Stimulated activated CD4-positive, alpha-beta T cell treated with anti-CD3 and anti-CD28 coated beads, Interleukin-1b, Interleukin-23, amount 100 ng/mL, for 4 hours (primary cell): ENCODE data around the gene SVEP1.
"Not testable (repeated sequence)": the region's sequence is repeated elsewhere in the genome, so short reads cannot be mapped to it uniquely, and the experiment has no call there.

ENCODE experiments used
- DNase-seq, 2 donors: peaks; one replicate each; pipeline ENCODE4 v3.0.0-alpha.2; 2020; ENCODE audit warnings: low read depth in 2 of 2

SVEP1 gene

DNA sequence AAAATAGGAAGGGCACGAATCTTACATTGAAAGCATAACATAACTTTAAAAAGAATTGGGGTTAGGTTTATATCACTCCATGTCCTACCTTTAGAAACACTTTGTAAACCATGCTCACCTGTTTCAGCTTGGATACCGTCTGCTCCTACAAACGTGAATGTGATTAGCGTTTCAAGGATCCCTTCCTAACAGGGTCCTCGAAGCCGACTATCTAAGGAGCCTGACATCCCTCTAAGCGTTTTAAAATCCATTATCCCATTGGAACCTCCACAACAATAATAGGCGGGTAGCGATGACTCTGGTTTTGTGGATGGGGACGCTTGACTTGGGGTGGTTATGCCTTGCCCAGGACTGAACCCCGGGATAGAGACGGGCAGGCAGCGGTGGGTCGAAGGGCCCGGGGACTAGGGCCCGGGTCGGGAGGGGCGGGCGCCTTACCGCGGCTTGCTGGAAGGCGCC lies 937 bp downstream of the SVEP1 start:
- no peak for DNase-seq

DNA sequence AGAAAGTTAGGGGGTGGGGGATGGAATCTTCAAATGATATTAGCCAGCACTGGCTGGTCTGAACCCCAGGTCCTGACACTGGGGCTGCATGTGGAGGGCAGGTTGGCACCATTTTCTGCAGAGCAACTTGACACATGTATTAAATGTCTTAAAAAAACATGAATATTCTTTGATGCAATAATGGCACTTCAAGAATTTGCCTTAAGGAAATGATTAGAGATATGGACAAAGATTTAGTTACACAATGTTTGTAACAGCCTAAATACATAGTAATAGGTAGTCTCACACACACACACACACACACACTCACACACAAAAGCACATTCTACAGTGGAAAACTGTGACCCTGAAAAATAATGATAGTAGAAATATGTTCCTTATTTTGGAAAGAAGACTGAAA lies 3.6 kb downstream of the SVEP1 start:
- DNase-seq = no peak

DNA sequence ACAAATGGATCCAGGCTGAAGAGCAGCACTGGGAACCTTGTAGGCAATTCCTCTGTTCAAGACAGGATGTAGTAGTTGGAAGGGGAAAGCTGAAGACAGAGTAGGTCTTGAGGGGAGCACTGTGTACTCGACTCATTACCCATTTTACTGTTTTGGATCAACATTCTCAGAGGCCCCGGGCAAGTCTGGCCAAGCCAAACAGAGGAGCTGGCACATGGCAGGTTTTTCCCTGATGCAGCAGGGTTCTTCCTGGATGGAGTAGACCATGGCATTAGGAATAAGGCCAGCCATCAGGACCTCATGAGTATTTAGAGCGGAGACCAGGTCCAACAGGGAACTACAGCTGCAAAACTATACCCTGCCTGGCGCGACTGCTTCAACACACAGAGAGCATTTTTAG lies 4.4 kb downstream of the SVEP1 start:
- no peak for DNase-seq

DNA sequence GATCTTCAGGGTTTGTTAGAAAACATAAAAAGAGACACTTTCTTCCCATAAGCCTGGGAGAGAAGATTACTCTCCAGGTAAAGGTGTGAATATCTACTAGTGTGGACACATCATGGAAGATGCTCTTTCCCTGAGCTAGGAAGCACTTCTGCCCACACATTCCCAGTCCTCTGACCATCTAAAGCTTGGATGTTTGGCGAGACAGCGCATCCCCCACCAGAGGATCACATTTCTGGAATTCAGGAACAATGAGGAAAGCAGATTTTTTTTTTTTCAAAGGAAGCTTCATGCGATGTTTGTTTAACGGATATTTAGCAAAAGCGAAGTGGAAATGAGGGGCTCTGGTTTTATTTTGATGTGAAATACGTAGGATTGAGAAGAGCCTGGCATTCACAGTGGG lies 6.2 kb downstream of the SVEP1 start:
- DNase-seq = no peak

DNA sequence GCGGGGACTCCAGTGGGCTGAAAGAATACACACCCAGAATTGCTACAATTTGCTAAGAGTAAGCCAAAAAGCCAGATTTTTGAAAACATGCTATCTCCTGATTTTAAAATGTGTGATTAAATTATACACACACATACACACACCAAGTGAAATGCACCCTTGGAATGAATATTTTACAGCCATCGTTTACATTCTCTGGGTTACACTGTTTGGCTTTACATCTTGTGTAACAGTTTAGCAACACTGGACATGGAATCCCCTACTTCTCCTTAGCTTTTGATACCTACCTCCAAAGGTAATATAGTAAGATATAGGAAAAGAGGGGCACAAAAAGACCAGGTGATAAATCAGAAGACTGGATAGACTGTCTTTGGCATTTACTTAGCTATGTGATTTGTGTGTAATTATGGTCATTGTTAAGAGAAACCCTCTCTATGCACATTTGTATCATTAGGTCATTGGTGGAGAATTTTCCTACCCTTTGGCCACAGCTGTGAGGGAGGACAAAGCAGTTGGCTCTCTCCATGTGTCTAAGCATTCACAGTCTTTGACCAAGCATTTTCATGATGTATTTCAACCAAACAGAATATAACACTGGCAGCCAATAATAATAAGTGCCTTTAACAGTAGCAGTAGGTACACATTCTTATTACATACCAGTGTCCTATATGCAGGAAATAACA lies 7.6 kb downstream of the SVEP1 start:
- DNase-seq = no peak

DNA sequence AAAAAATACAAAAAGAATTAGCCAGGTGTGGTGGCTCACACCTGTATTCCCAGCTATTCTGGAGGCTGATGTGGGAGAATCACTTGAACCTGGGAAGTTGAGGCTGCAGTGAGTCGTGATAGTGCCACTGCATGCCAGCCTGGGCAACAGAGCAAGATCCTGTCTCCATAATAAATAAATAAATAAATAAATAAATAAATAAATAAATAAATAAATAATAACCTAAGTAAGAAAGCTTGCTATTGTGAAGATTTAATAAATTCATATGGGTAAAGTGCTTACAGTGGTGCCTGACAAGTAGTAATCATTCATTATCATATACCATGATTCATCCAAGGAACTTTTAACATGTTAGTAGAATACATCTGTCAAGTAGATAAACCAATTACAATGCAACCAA lies 13.4 kb downstream of the SVEP1 start:
- DNase-seq = no peak

DNA sequence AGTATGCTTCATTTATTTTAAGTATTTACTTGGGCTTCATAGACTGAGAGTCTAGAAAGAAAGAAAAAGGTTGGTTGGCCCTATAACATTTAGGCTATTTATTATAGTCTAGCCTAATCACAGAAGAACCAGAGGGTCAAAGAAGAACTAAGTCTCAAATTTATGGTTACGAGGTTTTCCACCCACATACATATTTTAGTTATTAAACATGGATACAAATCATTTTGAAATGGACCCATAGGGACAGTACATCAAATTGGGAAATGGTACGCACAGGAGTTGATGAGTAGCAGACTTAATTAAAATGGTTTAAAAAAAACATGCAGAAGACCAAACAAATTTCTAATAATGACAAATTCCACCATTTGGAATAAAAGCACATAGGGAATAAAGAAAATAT lies 17.7 kb downstream of the SVEP1 start:
- DNase-seq = no peak

DNA sequence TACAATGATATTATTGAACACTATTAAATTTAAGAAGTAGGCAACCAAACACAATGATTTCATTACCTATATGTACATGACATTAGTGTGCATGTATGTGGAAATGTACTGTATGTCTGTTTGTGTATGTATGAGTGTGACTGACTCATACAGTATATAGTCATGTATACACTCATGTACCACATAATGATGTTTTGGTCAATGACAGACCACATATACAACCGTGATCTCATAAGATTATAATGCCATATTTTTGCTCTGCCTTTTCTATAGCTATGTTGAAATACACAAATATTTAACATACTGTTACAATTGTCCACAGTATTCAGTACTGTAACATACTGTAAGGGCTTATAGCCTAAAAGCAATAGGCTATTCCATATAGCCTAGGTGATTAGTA lies 19.7 kb downstream of the SVEP1 start:
- DNase-seq = no peak

DNA sequence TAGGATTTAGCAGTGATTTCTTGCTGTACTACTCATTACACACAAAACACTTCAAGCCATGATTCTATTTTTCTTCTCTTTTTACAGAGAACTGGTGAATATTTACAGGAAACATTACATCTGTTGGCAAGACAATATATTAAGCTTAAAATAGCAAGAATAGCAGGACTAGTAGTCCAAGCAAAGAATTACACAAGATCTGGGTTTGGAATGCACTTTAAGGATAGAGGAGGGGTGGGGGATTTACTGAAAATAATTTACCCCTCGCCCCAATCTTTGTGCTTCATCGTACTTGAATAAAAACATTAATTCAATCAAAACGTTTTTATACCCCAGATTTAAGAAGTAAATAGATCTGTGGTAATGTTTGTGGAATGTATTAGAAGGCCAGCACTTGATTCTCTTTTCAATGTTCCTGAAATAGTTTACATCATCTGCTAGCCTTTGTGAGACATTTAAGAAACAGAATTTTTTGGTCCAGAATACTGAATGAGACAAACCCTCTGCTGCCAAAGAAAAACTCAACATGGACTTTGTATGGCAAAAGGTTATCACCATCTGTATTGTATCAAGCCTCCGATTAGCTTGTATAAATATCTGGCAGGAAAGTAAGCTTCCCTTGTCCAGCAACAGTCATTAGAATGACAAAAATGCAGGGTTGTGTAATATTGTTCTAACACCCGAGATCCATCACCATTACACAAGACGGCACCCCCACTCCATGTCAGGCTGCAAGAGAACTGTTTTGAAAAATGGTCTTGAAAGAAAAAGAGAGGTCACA lies 23.8 kb downstream of the SVEP1 start:
- DNase-seq = no peak

DNA sequence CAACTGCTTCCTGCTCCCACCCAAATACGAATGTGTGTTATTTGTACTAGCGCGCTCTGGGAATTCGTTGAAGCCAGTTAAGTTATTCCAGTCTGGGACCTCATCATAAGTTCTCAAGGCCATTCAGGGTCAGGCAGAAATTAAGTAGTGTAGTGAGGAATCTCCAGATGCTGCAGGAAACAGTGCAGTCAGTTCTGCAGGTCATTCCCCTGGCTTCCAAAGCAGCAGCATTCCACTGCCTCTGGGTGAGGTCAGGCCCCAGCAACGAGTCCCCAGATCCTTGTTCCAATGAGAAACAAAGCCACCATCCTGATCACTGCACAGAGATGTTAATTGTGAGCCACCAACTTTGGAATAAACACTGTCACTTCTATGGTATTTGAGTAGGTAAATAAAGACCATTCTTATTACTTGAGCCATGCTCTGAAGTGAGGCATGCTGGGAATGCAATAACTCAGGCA lies 33.1 kb downstream of the SVEP1 start:
- DNase-seq = no peak

DNA sequence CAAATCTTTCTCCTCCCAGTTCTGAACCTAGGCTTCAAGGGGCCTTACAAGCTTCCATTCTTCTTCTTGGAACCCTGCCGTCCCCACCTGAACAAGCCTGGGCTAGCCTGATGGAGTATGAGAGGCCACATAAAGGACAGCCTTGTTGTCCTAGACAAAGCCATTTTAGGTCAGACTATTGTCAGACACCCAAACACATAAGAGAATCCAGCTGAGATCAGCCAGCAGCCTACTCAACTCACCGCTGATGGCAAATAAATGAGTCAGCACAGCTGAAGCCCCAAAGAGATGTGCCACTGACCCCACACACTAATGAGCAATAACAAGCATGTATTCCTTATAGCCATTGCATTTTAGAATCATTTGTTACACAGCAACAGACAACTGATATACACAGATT lies 33.8 kb downstream of the SVEP1 start:
- DNase-seq = no peak

DNA sequence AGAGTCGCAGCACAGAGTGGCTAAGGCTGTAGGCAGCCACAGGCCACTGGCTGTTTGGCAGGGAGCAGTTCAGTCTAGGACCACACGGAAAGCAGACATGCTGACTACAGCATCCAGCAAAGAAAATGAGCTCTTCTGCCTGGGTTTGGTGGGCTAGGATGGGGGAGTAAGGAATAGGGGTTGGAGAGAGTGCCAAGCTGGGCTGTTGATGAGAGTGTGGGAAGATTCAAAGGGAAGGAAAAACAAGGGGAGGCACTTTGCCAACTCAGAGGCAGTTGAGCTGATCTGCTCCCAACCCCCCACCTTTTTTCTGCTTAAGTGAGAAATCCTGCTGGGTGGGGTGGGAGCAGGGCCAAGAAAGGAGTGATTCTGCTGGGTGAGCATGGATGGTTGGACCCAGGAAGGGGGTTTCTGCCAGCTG lies 35.9 kb downstream of the SVEP1 start:
- no peak for DNase-seq

DNA sequence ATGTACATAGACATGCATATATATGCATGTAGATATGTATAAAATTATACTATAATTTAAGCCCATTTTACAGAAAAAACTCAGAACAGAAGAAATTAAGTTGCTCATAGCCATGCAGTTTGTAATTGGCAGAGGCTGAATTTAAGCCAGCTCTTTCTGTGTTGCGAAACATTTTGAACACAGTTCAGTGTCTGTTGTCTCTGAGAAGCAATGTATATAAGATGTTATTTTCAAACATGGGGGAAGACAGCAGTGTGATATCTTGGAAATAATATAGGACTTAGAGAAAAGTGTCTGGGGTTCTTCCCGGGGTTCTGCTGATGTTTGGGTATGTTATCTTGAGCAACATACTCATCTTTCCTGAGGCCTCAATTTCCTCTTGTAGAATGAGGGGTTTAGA lies 37.6 kb downstream of the SVEP1 start:
- DNase-seq = no peak

DNA sequence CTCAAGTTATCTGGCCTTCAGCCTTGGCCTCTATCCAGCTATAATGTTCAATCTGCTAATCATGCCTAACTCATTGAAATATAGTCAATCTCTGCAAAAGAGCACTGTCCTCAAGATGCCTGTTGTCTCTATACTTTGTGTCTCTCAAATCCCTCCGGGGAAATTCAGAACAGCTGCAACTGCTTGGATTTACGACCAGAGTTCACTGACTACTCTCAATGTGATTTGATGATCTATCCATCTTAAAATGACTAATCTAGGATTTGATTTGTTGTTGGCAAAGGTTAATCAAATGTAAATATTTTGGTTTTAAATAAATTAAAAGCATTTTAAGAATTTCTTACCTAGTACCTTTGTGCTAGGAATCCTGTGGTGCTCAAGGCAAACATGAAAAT lies 40.9 kb downstream of the SVEP1 start:
- no peak for DNase-seq

DNA sequence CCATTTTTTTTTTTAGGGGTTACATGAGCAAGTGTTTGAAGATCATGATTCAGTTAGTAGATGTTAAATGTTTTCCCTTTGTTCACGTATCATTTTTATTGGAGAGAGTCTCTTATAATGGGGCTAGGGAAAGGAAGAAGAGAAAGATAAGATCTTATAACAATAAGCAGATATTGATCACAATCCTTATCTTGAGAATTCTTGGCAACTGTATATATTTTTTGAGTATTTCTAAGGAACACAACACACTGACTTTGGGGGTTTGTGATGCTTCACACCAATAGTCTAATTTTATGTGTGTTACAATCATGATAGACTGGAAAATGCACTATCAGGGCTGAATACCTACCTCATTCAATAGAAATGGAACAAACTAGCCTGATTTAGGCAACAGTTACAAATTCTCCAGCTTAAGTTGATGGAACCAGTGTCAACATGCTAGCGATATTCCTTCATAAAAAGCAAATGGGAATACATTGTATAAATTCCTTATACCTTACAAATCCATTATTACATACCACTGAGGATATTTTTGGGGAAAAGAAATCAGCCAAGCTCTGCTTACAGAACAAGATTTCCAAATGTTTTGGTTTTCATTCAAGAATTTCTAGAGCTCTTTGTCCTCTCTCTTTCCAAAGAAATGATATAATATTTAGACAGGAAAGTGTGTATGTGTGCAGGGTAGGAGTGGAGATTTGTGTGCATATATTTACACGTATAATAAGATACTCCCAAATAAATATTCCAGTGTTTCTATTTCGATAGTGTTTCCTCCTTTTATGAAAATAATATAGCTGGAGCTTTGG lies 41.5 kb downstream of the SVEP1 start:
- DNase-seq = no peak

DNA sequence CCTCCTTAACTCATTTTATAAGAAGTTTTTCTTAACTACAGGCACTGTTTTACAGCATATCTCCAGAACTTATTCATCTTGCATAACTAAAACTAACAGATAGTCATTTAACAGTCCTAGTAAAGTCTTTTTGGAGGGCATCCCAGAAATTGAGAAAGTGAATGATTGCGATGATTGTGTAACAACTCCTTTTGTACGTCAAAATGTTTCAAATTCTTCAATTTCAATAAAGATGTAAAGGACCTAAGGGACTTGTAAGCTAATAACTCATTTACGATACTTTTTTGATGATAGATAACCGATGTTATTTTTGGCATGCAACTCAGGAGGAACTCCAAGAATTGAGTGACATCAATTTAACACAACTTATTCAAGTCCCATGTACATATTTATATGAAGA lies 42.7 kb downstream of the SVEP1 start:
- DNase-seq = no peak

DNA sequence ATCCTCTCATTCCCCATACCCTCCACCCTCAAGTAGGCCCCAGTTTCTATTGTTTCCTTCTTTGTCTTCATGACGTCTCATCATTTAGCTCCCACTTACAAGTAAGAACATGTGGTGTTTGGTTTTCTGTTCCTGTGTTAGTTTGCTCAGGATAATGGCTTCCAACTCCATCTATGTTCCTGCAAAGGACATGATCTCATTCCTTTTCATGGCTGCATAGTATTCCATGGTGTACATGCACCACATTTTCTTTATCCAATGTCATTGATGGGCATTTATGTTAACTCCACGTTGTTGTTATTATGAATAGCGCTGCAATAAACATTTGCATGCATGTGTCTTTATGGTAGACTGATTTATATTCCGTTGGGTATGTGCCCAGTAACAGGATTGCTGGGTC lies 45.4 kb downstream of the SVEP1 start:
- DNase-seq = not testable (repeated sequence)

DNA sequence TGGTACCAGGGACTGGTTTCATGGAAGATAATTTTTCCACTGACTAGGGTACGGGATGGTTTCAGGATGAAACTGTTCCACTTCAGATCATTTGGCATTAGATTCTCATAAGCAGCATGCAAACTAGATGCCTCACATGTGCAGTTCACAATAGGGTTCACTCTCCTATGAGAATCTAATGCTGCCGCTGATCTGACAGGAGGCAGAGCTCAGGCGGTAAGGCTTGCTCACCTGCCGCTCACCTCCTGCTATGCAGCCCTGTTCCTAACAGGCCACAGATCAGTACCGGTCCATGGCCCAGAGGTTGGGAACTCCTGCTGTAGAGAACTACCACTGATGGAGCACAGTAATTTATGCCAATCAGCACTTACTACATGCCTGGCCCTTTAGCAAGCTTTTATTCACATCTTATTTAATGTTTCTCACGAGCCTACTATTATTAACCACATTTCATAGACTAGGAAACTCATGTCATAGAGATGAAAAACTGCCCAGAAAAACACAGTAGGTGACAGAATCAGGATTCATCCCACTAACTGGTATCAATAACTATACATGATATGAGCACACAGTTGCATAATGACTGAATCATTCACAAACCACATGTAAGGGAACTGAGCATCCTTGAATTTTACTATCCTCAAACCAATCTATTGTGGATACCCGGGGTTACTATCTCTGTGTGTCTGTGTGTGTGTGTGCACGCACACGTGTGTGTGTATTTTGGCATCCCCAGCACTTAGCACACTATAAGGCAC lies 46.5 kb downstream of the SVEP1 start:
- DNase-seq = no peak

DNA sequence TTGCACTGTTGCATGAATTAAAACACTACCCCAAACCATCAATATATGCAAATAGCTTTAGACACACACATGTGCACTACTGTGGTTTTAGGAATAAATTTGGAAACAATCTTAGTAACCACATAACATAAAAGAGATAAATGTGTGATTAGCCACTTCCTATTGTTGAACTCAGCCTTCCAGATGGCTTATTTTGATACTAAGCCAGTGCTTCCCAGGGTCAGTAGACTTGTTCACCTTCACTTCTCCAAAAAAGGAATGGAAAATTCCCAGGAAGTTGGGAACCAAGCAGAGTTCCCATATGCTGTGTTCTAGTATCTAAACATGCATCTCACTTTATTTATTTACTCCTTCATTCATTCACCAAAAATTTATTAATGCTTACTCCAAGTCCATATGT lies 47.8 kb downstream of the SVEP1 start:
- DNase-seq = no peak

DNA sequence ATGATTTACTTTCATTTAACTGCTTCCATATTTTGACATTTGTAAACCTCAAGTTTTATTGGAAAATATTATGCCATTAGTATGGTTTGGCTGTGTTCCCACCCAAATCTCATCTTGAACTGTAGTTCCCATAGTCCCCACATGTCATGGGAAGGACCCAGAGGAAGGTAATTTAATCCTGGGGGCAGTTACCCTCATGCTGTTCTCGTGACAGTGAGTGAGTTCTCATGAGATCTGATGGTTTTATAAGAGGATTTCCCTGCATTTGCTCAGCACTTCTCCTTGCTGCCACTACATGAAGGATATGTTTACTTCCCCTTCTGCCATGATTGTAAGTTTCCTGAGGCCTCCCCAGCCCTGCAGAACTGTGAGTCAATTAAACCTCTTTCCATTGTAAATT lies 48.3 kb downstream of the SVEP1 start:
- DNase-seq = not testable (repeated sequence)

DNA sequence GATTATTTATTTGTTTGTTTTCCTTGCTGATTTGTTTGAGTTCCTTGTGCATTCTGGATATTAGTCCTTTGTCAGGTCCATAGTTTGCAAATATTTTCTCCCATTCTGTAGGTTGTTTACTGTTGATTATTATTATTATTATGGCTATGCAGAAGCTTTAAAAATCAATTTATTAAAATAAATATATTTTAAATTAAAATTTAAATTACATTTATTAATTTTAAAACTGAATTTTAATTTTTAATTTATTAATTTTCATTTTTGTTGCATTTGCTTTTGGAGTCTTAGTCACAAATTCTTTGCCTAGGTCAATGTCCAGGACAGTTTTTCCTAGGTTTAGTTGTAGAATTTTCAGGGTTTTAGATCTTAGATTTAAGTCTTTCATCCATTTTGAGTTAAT lies 50.9 kb downstream of the SVEP1 start:
- no peak for DNase-seq

DNA sequence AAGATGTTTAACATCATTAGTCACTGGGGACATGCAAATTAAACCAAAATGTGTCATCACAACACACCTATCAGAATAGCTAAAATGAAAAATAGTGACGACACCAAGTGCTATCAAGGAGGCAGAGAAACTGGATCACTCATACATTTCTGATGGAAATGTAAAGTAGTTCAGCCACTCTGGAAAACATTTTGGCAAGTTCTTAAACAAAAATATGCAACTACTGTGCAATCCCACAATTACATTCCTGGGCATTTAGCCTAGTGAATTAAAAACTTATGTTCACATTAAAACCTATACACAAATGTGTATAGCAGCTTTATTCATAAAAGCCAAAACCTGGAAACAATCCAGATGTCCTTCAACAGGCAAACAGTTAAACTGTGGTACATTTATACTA lies 53.1 kb downstream of the SVEP1 start:
- DNase-seq = no peak
